ENCODE measurements around the gene NUP93.

The NUP93 gene

DNA sequence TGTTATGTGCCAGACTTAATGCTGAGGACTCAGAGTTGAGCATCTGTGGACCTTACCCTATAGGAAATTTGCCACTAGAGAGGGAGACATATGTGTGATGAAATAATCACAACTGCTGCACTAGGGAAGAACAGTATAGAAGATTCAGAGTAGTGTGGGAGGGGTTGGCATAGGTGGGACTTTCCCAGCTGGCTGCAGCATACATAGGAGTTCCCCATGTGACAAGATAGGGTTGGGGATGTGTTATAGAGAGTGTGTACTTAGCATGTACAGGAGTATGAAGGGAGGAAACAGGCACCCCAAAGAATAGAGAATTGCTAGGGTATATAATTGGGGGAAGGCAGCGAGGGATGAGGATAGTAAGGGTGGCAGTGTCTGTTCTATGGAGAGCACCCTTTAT, 2.9 kb downstream of the NUP93 start:
- no peaks in the 10 kb centered on the region for H3K36me3 ChIP-seq (replicated peaks; ENCODE audit: insufficient read depth, low read length)
- no peak overlapping the region for H2AFZ ChIP-seq (ENCODE audit: low read length)
- H3K4me2 ChIP-seq (ENCODE audit: low read depth, low read length), result no peak overlapping the region
- H3K4me1 ChIP-seq (ENCODE audit: low read length), result peaks cover 10% of the 10 kb centered on the region
- H4K20me1 ChIP-seq (ENCODE audit: insufficient read depth, low read length), result no peaks in the 10 kb centered on the region
- no peaks in the 10 kb centered on the region for H3F3A ChIP-seq (ENCODE audit: insufficient read depth, low read length)
- peaks cover 78% of the 10 kb centered on the region for H3K79me2 ChIP-seq (ENCODE audit: low read length)
- H3K27me3 ChIP-seq (replicated peaks; ENCODE audit: insufficient read depth, low read length), result no peaks in the 10 kb centered on the region
- no peaks in the 10 kb centered on the region for H3K9me2 ChIP-seq (replicated peaks; ENCODE audit: insufficient read depth, low read length)
- no peak for DNase-seq
- H3K9me3 ChIP-seq (replicated peaks; ENCODE audit: insufficient read depth, low read length), result no peaks in the 10 kb centered on the region
- H3K27ac ChIP-seq (ENCODE audit: low read length), result no peak overlapping the region
- no peak for TF ChIP-seq EZH2 (optimal IDR thresholded peaks at IDR 0.05; ENCODE audit: low read depth, low read length)
- TF ChIP-seq, protein P1, sequence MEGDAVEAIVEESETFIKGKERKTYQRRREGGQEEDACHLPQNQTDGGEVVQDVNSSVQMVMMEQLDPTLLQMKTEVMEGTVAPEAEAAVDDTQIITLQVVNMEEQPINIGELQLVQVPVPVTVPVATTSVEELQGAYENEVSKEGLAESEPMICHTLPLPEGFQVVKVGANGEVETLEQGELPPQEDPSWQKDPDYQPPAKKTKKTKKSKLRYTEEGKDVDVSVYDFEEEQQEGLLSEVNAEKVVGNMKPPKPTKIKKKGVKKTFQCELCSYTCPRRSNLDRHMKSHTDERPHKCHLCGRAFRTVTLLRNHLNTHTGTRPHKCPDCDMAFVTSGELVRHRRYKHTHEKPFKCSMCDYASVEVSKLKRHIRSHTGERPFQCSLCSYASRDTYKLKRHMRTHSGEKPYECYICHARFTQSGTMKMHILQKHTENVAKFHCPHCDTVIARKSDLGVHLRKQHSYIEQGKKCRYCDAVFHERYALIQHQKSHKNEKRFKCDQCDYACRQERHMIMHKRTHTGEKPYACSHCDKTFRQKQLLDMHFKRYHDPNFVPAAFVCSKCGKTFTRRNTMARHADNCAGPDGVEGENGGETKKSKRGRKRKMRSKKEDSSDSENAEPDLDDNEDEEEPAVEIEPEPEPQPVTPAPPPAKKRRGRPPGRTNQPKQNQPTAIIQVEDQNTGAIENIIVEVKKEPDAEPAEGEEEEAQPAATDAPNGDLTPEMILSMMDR (IDR thresholded peaks at IDR 0.05; ENCODE audit: low read length), result no peak
- TF ChIP-seq EZH2phosphoT487 (IDR thresholded peaks at IDR 0.05; ENCODE audit: low read length), result no peak
- no peak overlapping the region for H3K4me3 ChIP-seq (ENCODE audit: low read length)
- H3K9ac ChIP-seq (ENCODE audit: low read length), result no peak overlapping the region

DNA sequence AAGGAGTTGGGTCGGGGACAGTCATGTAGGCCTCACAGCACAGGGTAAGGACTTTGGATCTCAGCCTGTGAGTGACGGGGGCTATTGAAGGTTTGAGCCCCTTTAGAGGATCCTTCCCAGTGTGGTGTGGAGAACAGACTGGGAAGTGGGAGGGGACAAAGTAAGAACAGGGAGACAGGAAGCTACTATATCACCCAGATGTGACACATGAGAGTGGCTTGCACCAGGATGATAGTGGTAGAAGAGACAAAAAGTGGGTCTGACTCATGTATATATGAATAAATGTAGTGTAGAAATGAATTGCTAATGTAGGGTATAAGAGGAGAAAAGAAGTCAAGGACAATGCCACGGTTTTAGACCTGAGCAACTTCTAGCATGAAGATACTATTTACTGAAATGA, 4.5 kb downstream of the NUP93 start:
- no peak overlapping the region for H2AFZ ChIP-seq (ENCODE audit: low read length)
- no peaks in the 10 kb centered on the region for H3K27me3 ChIP-seq (replicated peaks; ENCODE audit: insufficient read depth, low read length)
- H3K9me3 ChIP-seq (replicated peaks; ENCODE audit: insufficient read depth, low read length), result no peaks in the 10 kb centered on the region
- TF ChIP-seq EZH2 (optimal IDR thresholded peaks at IDR 0.05; ENCODE audit: low read depth, low read length) (no peak), EZH2phosphoT487 (IDR thresholded peaks at IDR 0.05; ENCODE audit: low read length) (no peak)
- TF ChIP-seq, protein P1 (IDR thresholded peaks at IDR 0.05; ENCODE audit: low read length), result no peak
- no peak overlapping the region for H3K4me3 ChIP-seq (ENCODE audit: low read length)
- peaks cover 10% of the 10 kb centered on the region for H3K4me1 ChIP-seq (ENCODE audit: low read length)
- no peak overlapping the region for H3K4me2 ChIP-seq (ENCODE audit: low read depth, low read length)
- H4K20me1 ChIP-seq (ENCODE audit: insufficient read depth, low read length), result no peaks in the 10 kb centered on the region
- no peak for DNase-seq
- peaks cover 80% of the 10 kb centered on the region for H3K79me2 ChIP-seq (ENCODE audit: low read length)
- no peak overlapping the region for H3K9ac ChIP-seq (ENCODE audit: low read length)
- no peak overlapping the region for H3K27ac ChIP-seq (ENCODE audit: low read length)
- no peaks in the 10 kb centered on the region for H3K9me2 ChIP-seq (replicated peaks; ENCODE audit: insufficient read depth, low read length)
- H3F3A ChIP-seq (ENCODE audit: insufficient read depth, low read length), result no peaks in the 10 kb centered on the region
- H3K36me3 ChIP-seq (replicated peaks; ENCODE audit: insufficient read depth, low read length), result no peaks in the 10 kb centered on the region

DNA sequence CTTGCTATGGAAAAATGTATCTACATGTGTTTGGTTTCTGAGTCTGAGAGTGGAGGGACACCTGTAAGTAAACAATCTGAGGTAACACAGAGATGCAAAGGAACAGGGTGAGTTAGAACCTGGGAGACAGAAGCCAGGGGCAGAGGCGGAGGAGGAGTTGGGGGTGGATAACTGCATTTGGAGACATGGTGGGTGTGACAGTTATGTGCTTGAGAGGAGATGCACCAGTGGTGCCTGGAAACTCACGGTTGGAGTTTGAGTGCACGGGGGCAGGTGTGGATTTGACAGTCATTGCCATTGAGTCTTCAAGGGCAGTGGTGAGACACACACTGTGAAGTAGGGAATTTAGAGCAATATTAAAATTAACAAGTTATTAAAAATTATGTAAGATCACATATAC, 6.5 kb downstream of the NUP93 start:
- no peak for TF ChIP-seq EZH2 (optimal IDR thresholded peaks at IDR 0.05; ENCODE audit: low read depth, low read length)
- TF ChIP-seq, protein P1 (IDR thresholded peaks at IDR 0.05; ENCODE audit: low read length), result no peak
- TF ChIP-seq EZH2phosphoT487 (IDR thresholded peaks at IDR 0.05; ENCODE audit: low read length), result no peak
- Histone ChIP-seq H3K36me3 (replicated peaks; ENCODE audit: insufficient read depth, low read length) (no peaks in the 10 kb centered on the region), H3K27ac (ENCODE audit: low read length) (no peak overlapping the region), H3K4me1 (ENCODE audit: low read length) (peaks cover 5% of the 10 kb centered on the region), H2AFZ (ENCODE audit: low read length) (no peak overlapping the region), H4K20me1 (ENCODE audit: insufficient read depth, low read length) (no peaks in the 10 kb centered on the region), H3K79me2 (ENCODE audit: low read length) (peaks cover 65% of the 10 kb centered on the region), H3F3A (ENCODE audit: insufficient read depth, low read length) (no peaks in the 10 kb centered on the region; the same call in 1 of the 2 replicates), H3K4me3 (ENCODE audit: low read length) (no peak overlapping the region), H3K27me3 (replicated peaks; ENCODE audit: insufficient read depth, low read length) (no peaks in the 10 kb centered on the region), H3K4me2 (ENCODE audit: low read depth, low read length) (no peak overlapping the region), H3K9me3 (replicated peaks; ENCODE audit: insufficient read depth, low read length) (no peaks in the 10 kb centered on the region), H3K9ac (ENCODE audit: low read length) (no peak overlapping the region), H3K9me2 (replicated peaks; ENCODE audit: insufficient read depth, low read length) (no peaks in the 10 kb centered on the region)
- DNase-seq, result no peak

Data from MM.1S (cell line).